Activated naive CD8-positive, alpha-beta T cell treated with anti-CD3 and anti-CD28 coated beads for 36 hours (primary cell): ENCODE results near the gene COMP. TPM values are rescaled to one million over a fixed set of nuclear protein-coding genes. Genes with fewer than 3 reads are reported as not detected.

Experiments used
- DNase-seq: peaks from one replicate; pipeline ENCODE4 v3.0.0; 2021
- H3K27ac Mint-ChIP-seq: one replicate; pipeline ENCODE4 v1.8.0; 2022; ENCODE audit warnings: mild to moderate bottlenecking, moderate library complexity, mixed read lengths
- H3K27me3 Mint-ChIP-seq: one replicate; pipeline ENCODE4 v1.8.0; 2022; ENCODE audit warnings: mild to moderate bottlenecking, mixed read lengths
- H3K36me3 Mint-ChIP-seq: one replicate; pipeline ENCODE4 v1.8.0; 2021; ENCODE audit warnings: mild to moderate bottlenecking, mixed read lengths
- H3K4me1 Mint-ChIP-seq: one replicate; pipeline ENCODE4 v1.8.0; 2021; ENCODE audit warnings: mixed read lengths
- H3K4me3 Mint-ChIP-seq: one replicate; pipeline ENCODE4 v1.8.0; 2022; ENCODE audit warnings: mild to moderate bottlenecking, moderate library complexity, mixed read lengths
- H3K9me3 Mint-ChIP-seq: one replicate; pipeline ENCODE4 v1.8.0; 2022; ENCODE audit warnings: mixed read lengths
- total RNA-seq, 2 experiments: library from RNA; stranded (reverse); gene quantifications; one replicate each; pipeline ENCODE4 v1.2.3, GENCODE V29; 2021

Gene COMP
- total RNA-seq, 2 experiments from 2014 or later, result not detected

- Mint-ChIP-seq H3K4me3 (no peak overlapping the region), H3K27me3 (no peaks in the 10 kb centered on the region), H3K9me3 (no peaks in the 10 kb centered on the region), H3K27ac (no peak overlapping the region), H3K36me3 (peaks cover 5% of the 10 kb centered on the region), H3K4me1 (no peaks in the 10 kb centered on the region)
- no peak for DNase-seq
Observed at GRCh38 chr19:18756896-18757295, 34.2 kb downstream of the COMP start.

GRCh38 chr19:18754501-18754900 is 36.6 kb downstream of the COMP start:
- Mint-ChIP-seq H3K9me3 (no peaks in the 10 kb centered on the region), H3K27ac (no peak overlapping the region), H3K27me3 (no peaks in the 10 kb centered on the region), H3K36me3 (peaks cover 5% of the 10 kb centered on the region), H3K4me1 (no peaks in the 10 kb centered on the region), H3K4me3 (no peak overlapping the region)
- DNase-seq, result no peak

GRCh38 chr19:18751571-18751970 is 39.5 kb downstream of the COMP start:
- Mint-ChIP-seq H3K4me3 (no peak overlapping the region), H3K27ac (no peak overlapping the region), H3K36me3 (peaks cover 5% of the 10 kb centered on the region), H3K4me1 (no peaks in the 10 kb centered on the region), H3K27me3 (no peaks in the 10 kb centered on the region), H3K9me3 (no peaks in the 10 kb centered on the region)
- DNase-seq, result no peak

- Mint-ChIP-seq H3K4me1 (no peaks in the 10 kb centered on the region), H3K9me3 (no peaks in the 10 kb centered on the region), H3K27me3 (no peaks in the 10 kb centered on the region), H3K36me3 (peaks cover 5% of the 10 kb centered on the region), H3K4me3 (no peak overlapping the region), H3K27ac (no peak overlapping the region)
- no peak for DNase-seq
Observed at GRCh38 chr19:18750295-18750970, 40.7 kb downstream of the COMP start.

- no peaks in the 10 kb centered on the region for H3K4me1 Mint-ChIP-seq
- DNase-seq, result no peak
- peaks cover 5% of the 10 kb centered on the region for H3K36me3 Mint-ChIP-seq
- H3K27me3 Mint-ChIP-seq, result no peaks in the 10 kb centered on the region
- H3K4me3 Mint-ChIP-seq, result no peak overlapping the region
- no peaks in the 10 kb centered on the region for H3K9me3 Mint-ChIP-seq
- no peak overlapping the region for H3K27ac Mint-ChIP-seq
Observed at GRCh38 chr19:18749362-18750231, 41.5 kb downstream of the COMP start.

GRCh38 chr19:18746401-18747325 is 44.4 kb downstream of the COMP start:
- no peaks in the 10 kb centered on the region for H3K27me3 Mint-ChIP-seq
- H3K4me3 Mint-ChIP-seq, result no peak overlapping the region
- no peak for DNase-seq
- H3K9me3 Mint-ChIP-seq, result no peaks in the 10 kb centered on the region
- no peaks in the 10 kb centered on the region for H3K4me1 Mint-ChIP-seq
- no peaks in the 10 kb centered on the region for H3K36me3 Mint-ChIP-seq
- H3K27ac Mint-ChIP-seq, result no peak overlapping the region

- no peaks in the 10 kb centered on the region for H3K4me1 Mint-ChIP-seq
- DNase-seq, result no peak
- H3K36me3 Mint-ChIP-seq, result no peaks in the 10 kb centered on the region
- no peaks in the 10 kb centered on the region for H3K9me3 Mint-ChIP-seq
- no peak overlapping the region for H3K4me3 Mint-ChIP-seq
- no peak overlapping the region for H3K27ac Mint-ChIP-seq
- H3K27me3 Mint-ChIP-seq, result no peaks in the 10 kb centered on the region
Observed at GRCh38 chr19:18745931-18746330, 45.2 kb downstream of the COMP start.

- Mint-ChIP-seq H3K27me3 (no peaks in the 10 kb centered on the region), H3K4me1 (no peaks in the 10 kb centered on the region), H3K27ac (no peak overlapping the region), H3K4me3 (no peak overlapping the region), H3K36me3 (no peaks in the 10 kb centered on the region), H3K9me3 (no peaks in the 10 kb centered on the region)
- DNase-seq, result no peak
Observed at GRCh38 chr19:18745012-18745735, 45.9 kb downstream of the COMP start.

- DNase-seq, result no peak
- Mint-ChIP-seq H3K4me1 (no peaks in the 10 kb centered on the region), H3K27ac (no peak overlapping the region), H3K27me3 (no peaks in the 10 kb centered on the region), H3K4me3 (no peak overlapping the region), H3K9me3 (no peaks in the 10 kb centered on the region), H3K36me3 (no peaks in the 10 kb centered on the region)
Observed at GRCh38 chr19:18743784-18744418, 47.2 kb downstream of the COMP start.

GRCh38 chr19:18742838-18743783 is 48.0 kb downstream of the COMP start:
- no peaks in the 10 kb centered on the region for H3K4me1 Mint-ChIP-seq
- H3K4me3 Mint-ChIP-seq, result no peak overlapping the region
- H3K36me3 Mint-ChIP-seq, result no peaks in the 10 kb centered on the region
- no peaks in the 10 kb centered on the region for H3K27me3 Mint-ChIP-seq
- DNase-seq, result no peak
- no peaks in the 10 kb centered on the region for H3K9me3 Mint-ChIP-seq
- no peak overlapping the region for H3K27ac Mint-ChIP-seq

GRCh38 chr19:18742324-18742723 is 48.8 kb downstream of the COMP start:
- Mint-ChIP-seq H3K36me3 (no peaks in the 10 kb centered on the region), H3K27me3 (no peaks in the 10 kb centered on the region), H3K4me1 (no peaks in the 10 kb centered on the region), H3K27ac (no peak overlapping the region), H3K9me3 (no peaks in the 10 kb centered on the region), H3K4me3 (no peak overlapping the region)
- no peak for DNase-seq

- no peaks in the 10 kb centered on the region for H3K9me3 Mint-ChIP-seq
- H3K36me3 Mint-ChIP-seq, result no peaks in the 10 kb centered on the region
Observed at GRCh38 chr19:18741124-18742121, 49.7 kb downstream of the COMP start.

More at GRCh38 chr19:18741124-18742121, 49.7 kb downstream of the COMP start:
- no peaks in the 10 kb centered on the region for H3K4me1 Mint-ChIP-seq
- DNase-seq, result no peak
- no peak overlapping the region for H3K4me3 Mint-ChIP-seq
- no peaks in the 10 kb centered on the region for H3K27me3 Mint-ChIP-seq
- no peak overlapping the region for H3K27ac Mint-ChIP-seq
